Urinary bladder (tissue), 4 donors: ENCODE data around the gene BID. TPM values are rescaled to one million over a fixed set of nuclear protein-coding genes. Genes with fewer than 3 reads are reported as not detected.
"Not testable (repeated sequence)": the region's sequence is repeated elsewhere in the genome, so short reads cannot be mapped to it uniquely, and the experiment has no call there.

Experiments used
- DNase-seq: peaks from one replicate; pipeline ENCODE4 v3.0.0-alpha.2; 2015; ENCODE audit errors: extremely low spot score
- H3K27ac ChIP-seq: one replicate; pipeline ENCODE4 v1.5.1; 2013; ENCODE audit warnings: low read depth, mild to moderate bottlenecking, moderate library complexity
- H3K36me3 ChIP-seq: one replicate; pipeline ENCODE4 v1.6.1; 2013; ENCODE audit warnings: mild to moderate bottlenecking, moderate library complexity; ENCODE audit not compliant: insufficient read depth
- H3K4me1 ChIP-seq: one replicate; pipeline ENCODE4 v1.6.1; 2013; ENCODE audit warnings: mild to moderate bottlenecking, moderate library complexity; ENCODE audit not compliant: insufficient read depth
- H3K4me3 ChIP-seq: one replicate; pipeline ENCODE4 v1.5.1; 2013; ENCODE audit warnings: low read depth, low read length
- WGBS: extraction: QIAGEN DNeasy Blood & Tissue Kit; methylation state at CpG from one replicate; pipeline ENCODE4 v1.1.7; 2013; 5-methylcytosine and 5-hydroxymethylcytosine counted together
- polyA plus RNA-seq: library from polyadenylated mRNA; stranded (reverse); fragments of 200-250 nt; gene quantifications from one replicate; pipeline ENCODE4 v1.2.3, GENCODE V29; 2013
- total RNA-seq: library from RNA; depleted of rRNA; stranded (reverse); fragments of >200 nt; gene quantifications from one replicate; pipeline ENCODE4 v1.2.3, GENCODE V29; 2014
- donor health status: healthy with polysubstance abuse.
- donor health status: healthy.

BID gene
- total and polyA plus RNA-seq, 2 donors = 19.7 to 32.5 TPM

- 54% methylated on average over 4 of the region's 4 CpGs for WGBS
- H3K4me1 ChIP-seq = no peaks in the 10 kb centered on the region
- no peak for DNase-seq
- no peak overlapping the region for H3K4me3 ChIP-seq
- no peaks in the 10 kb centered on the region for H3K36me3 ChIP-seq
- no peak overlapping the region for H3K27ac ChIP-seq
Measured at GRCh38 chr22:17717708-17718107, 56.6 kb downstream of the BID start.

GRCh38 chr22:17716529-17716928, 57.7 kb downstream of the BID start:
- Histone ChIP-seq H3K36me3 (no peaks in the 10 kb centered on the region), H3K4me3 (no peak overlapping the region), H3K4me1 (no peaks in the 10 kb centered on the region), H3K27ac (no peak overlapping the region)
- WGBS = 87% methylated on average over 3 of the region's 3 CpGs
- DNase-seq = no peak

GRCh38 chr22:17712441-17712840, 61.8 kb downstream of the BID start:
- H3K36me3 ChIP-seq = no peaks in the 10 kb centered on the region
- H3K4me3 ChIP-seq = no peak overlapping the region
- no peak overlapping the region for H3K27ac ChIP-seq
- no peaks in the 10 kb centered on the region for H3K4me1 ChIP-seq
- WGBS = 24% methylated on average over 2 of the region's 2 CpGs
- no peak for DNase-seq

- Histone ChIP-seq H3K27ac (no peak overlapping the region), H3K4me3 (no peak overlapping the region), H3K36me3 (no peaks in the 10 kb centered on the region), H3K4me1 (no peaks in the 10 kb centered on the region)
- no peak for DNase-seq
- 95% methylated on average over 5 of the region's 5 CpGs for WGBS
Measured at GRCh38 chr22:17710023-17710422, 64.2 kb downstream of the BID start.

GRCh38 chr22:17707526-17707925, 66.7 kb downstream of the BID start:
- WGBS = 52% methylated on average over 3 of the region's 3 CpGs
- Histone ChIP-seq H3K36me3 (no peaks in the 10 kb centered on the region), H3K27ac (peak overlapping the region; percentile 18), H3K4me3 (no peak overlapping the region), H3K4me1 (no peaks in the 10 kb centered on the region)
- DNase-seq = no peak

GRCh38 chr22:17706947-17707346, 67.3 kb downstream of the BID start:
- 94% methylated on average over 1 of the region's 1 CpG for WGBS
- Histone ChIP-seq H3K4me3 (no peak overlapping the region), H3K27ac (peak overlapping the region; percentile 18), H3K36me3 (no peaks in the 10 kb centered on the region), H3K4me1 (no peaks in the 10 kb centered on the region)
- no peak for DNase-seq

- Histone ChIP-seq H3K4me1 (no peaks in the 10 kb centered on the region), H3K4me3 (no peak overlapping the region), H3K36me3 (no peaks in the 10 kb centered on the region), H3K27ac (no peak overlapping the region)
- DNase-seq = peak; percentile 50
- WGBS = 32% methylated on average over 9 of the region's 9 CpGs
Measured at GRCh38 chr22:17705951-17706900, 68.0 kb downstream of the BID start.

- WGBS = 97% methylated on average over 7 of the region's 7 CpGs
- no peak for DNase-seq
- no peaks in the 10 kb centered on the region for H3K36me3 ChIP-seq
- H3K4me3 ChIP-seq = no peak overlapping the region
- no peaks in the 10 kb centered on the region for H3K4me1 ChIP-seq
- no peak overlapping the region for H3K27ac ChIP-seq
Measured at GRCh38 chr22:17705546-17705945, 68.7 kb downstream of the BID start.

- H3K36me3 ChIP-seq = peaks cover 2% of the 10 kb centered on the region
- H3K4me1 ChIP-seq = no peaks in the 10 kb centered on the region
- WGBS = 98% methylated on average over 2 of the region's 2 CpGs
Measured at GRCh38 chr22:17703811-17704210, 70.5 kb downstream of the BID start.

GRCh38 chr22:17700778-17701177, 73.5 kb downstream of the BID start:
- H3K27ac ChIP-seq = no peak overlapping the region
- peaks cover 2% of the 10 kb centered on the region for H3K36me3 ChIP-seq
- no peaks in the 10 kb centered on the region for H3K4me1 ChIP-seq
- DNase-seq = no peak
- 35% methylated on average over 3 of the region's 3 CpGs for WGBS
- H3K4me3 ChIP-seq = no peak overlapping the region

More at GRCh38 chr22:17703811-17704210, 70.5 kb downstream of the BID start:
- no peak overlapping the region for H3K4me3 ChIP-seq
- no peak for DNase-seq
- no peak overlapping the region for H3K27ac ChIP-seq

- DNase-seq = no peak
- no peak overlapping the region for H3K4me3 ChIP-seq
- H3K27ac ChIP-seq = no peak overlapping the region
- H3K4me1 ChIP-seq = no peaks in the 10 kb centered on the region
- WGBS = 50% methylated on average over 7 of the region's 7 CpGs
- peaks cover 2% of the 10 kb centered on the region for H3K36me3 ChIP-seq
Measured at GRCh38 chr22:17699696-17700340, 74.5 kb downstream of the BID start.

- no peak for DNase-seq
- Histone ChIP-seq H3K4me1 (no peaks in the 10 kb centered on the region), H3K4me3 (no peak overlapping the region), H3K36me3 (peaks cover 2% of the 10 kb centered on the region), H3K27ac (no peak overlapping the region)
Measured at GRCh38 chr22:17698948-17699347, 75.3 kb downstream of the BID start.

- not testable (repeated sequence) for H3K36me3 ChIP-seq, DNase-seq, H3K4me1 ChIP-seq, H3K4me3 ChIP-seq, H3K27ac ChIP-seq
- 96% methylated on average over 3 of the region's 3 CpGs for whole genome bisulfite sequencing
Measured at GRCh38 chr22:17698276-17698675, 76.0 kb downstream of the BID start.

- not testable (repeated sequence) for H3K4me1 ChIP-seq, H3K36me3 ChIP-seq, H3K4me3 ChIP-seq, DNase-seq, H3K27ac ChIP-seq
- WGBS = 96% methylated on average over 10 of the region's 10 CpGs
Measured at GRCh38 chr22:17697196-17697595, 77.1 kb downstream of the BID start.
